KOPT-K1 (cell line): ENCODE data around the gene CCDC92B.
"Not testable (repeated sequence)": the region's sequence is repeated elsewhere in the genome, so short reads cannot be mapped to it uniquely, and the experiment has no call there.

Experiments used
- H3K27ac ChIP-seq: fragments of 200-600 bp; sonication (generic); 2 replicates; pipeline ENCODE4 v1.5.1; 2016; ENCODE audit warnings: antibody characterized with exemption, mild to moderate bottlenecking, low read depth, low read length; ENCODE audit not compliant: poor library complexity, severe bottlenecking
- H3K36me3 ChIP-seq: fragments of 200-600 bp; sonication (generic); 2 replicates; pipeline ENCODE4 v1.5.1; 2017; ENCODE audit warnings: antibody characterized with exemption, mild to moderate bottlenecking, low read length, moderate library complexity; ENCODE audit not compliant: insufficient read depth
- H3K9me3 ChIP-seq: fragments of 200-600 bp; sonication (generic); 2 replicates; pipeline ENCODE4 v1.5.1; 2017; ENCODE audit warnings: antibody characterized with exemption, low read length, mild to moderate bottlenecking; ENCODE audit not compliant: insufficient read depth, poor library complexity, severe bottlenecking

Gene CCDC92B

GRCh38 chr17:2783310-2784030, 34.0 kb upstream of the CCDC92B start:
- Histone ChIP-seq H3K27ac (no peak overlapping the region), H3K36me3 (no peaks in the 10 kb centered on the region)

GRCh38 chr17:2782055-2782454, 32.6 kb upstream of the CCDC92B start:
- Histone ChIP-seq H3K9me3 (no peaks in the 10 kb centered on the region), H3K36me3 (no peaks in the 10 kb centered on the region), H3K27ac (no peak overlapping the region)

More at GRCh38 chr17:2783310-2784030, 34.0 kb upstream of the CCDC92B start:
- no peaks in the 10 kb centered on the region for H3K9me3 ChIP-seq

- not testable (repeated sequence) for H3K9me3 ChIP-seq, H3K36me3 ChIP-seq, H3K27ac ChIP-seq
Measured at GRCh38 chr17:2781598-2781997, 32.1 kb upstream of the CCDC92B start.

GRCh38 chr17:2780931-2781454, 31.5 kb upstream of the CCDC92B start:
- H3K9me3 ChIP-seq, result no peaks in the 10 kb centered on the region
- no peak overlapping the region for H3K27ac ChIP-seq
- H3K36me3 ChIP-seq, result no peaks in the 10 kb centered on the region

GRCh38 chr17:2780256-2780655, 30.8 kb upstream of the CCDC92B start:
- Histone ChIP-seq H3K27ac (no peak overlapping the region), H3K9me3 (no peaks in the 10 kb centered on the region), H3K36me3 (no peaks in the 10 kb centered on the region)

GRCh38 chr17:2779545-2779944, 30.1 kb upstream of the CCDC92B start:
- no peak overlapping the region for H3K27ac ChIP-seq
- no peaks in the 10 kb centered on the region for H3K36me3 ChIP-seq
- H3K9me3 ChIP-seq, result no peaks in the 10 kb centered on the region

GRCh38 chr17:2778489-2778888, 29.0 kb upstream of the CCDC92B start:
- H3K9me3 ChIP-seq, result no peaks in the 10 kb centered on the region

GRCh38 chr17:2777242-2777867, 27.9 kb upstream of the CCDC92B start:
- H3K9me3 ChIP-seq, result no peaks in the 10 kb centered on the region
- no peaks in the 10 kb centered on the region for H3K36me3 ChIP-seq
- H3K27ac ChIP-seq, result no peak overlapping the region

More at GRCh38 chr17:2778489-2778888, 29.0 kb upstream of the CCDC92B start:
- no peak overlapping the region for H3K27ac ChIP-seq
- H3K36me3 ChIP-seq, result no peaks in the 10 kb centered on the region

GRCh38 chr17:2776589-2777241, 27.3 kb upstream of the CCDC92B start:
- Histone ChIP-seq H3K9me3 (no peaks in the 10 kb centered on the region), H3K27ac (no peak overlapping the region), H3K36me3 (no peaks in the 10 kb centered on the region)

- H3K9me3 ChIP-seq, result no peaks in the 10 kb centered on the region
- no peaks in the 10 kb centered on the region for H3K36me3 ChIP-seq
- no peak overlapping the region for H3K27ac ChIP-seq
Measured at GRCh38 chr17:2775206-2775605, 25.8 kb upstream of the CCDC92B start.

- H3K9me3 ChIP-seq, result no peaks in the 10 kb centered on the region
- no peaks in the 10 kb centered on the region for H3K36me3 ChIP-seq
- H3K27ac ChIP-seq, result no peak overlapping the region
Measured at GRCh38 chr17:2770129-2770528, 20.7 kb upstream of the CCDC92B start.

GRCh38 chr17:2758870-2759269, 9.4 kb upstream of the CCDC92B start:
- Histone ChIP-seq H3K27ac (no peak overlapping the region), H3K36me3 (no peaks in the 10 kb centered on the region), H3K9me3 (no peaks in the 10 kb centered on the region)

- Histone ChIP-seq H3K27ac (no peak overlapping the region), H3K36me3 (no peaks in the 10 kb centered on the region), H3K9me3 (no peaks in the 10 kb centered on the region)
Measured at GRCh38 chr17:2755891-2756724, 6.7 kb upstream of the CCDC92B start.

GRCh38 chr17:2751491-2751890, 2.0 kb upstream of the CCDC92B start:
- H3K36me3 ChIP-seq, result no peaks in the 10 kb centered on the region
- H3K27ac ChIP-seq, result no peak overlapping the region
- H3K9me3 ChIP-seq, result no peaks in the 10 kb centered on the region

GRCh38 chr17:2750721-2751120, 1.3 kb upstream of the CCDC92B start:
- Histone ChIP-seq H3K27ac (no peak overlapping the region), H3K9me3 (no peaks in the 10 kb centered on the region), H3K36me3 (no peaks in the 10 kb centered on the region)
